Muscle of back (tissue), 11 donors: ENCODE results near the gene SH3BP4. TPM values are rescaled to one million over a fixed set of nuclear protein-coding genes. Genes with fewer than 3 reads are reported as not detected.

ENCODE experiments used
- DNase-seq, 3 donors: peaks; one replicate each; pipeline versions ENCODE4 v3.0.0 to v3.0.0-alpha.2; 2013
- polyA plus RNA-seq, 10 donors: library from polyadenylated mRNA; unstranded; fragments of 120-200 nt; gene quantifications; one replicate each; pipeline ENCODE4 v1.2.1, GENCODE V29; 2013; ENCODE audit not compliant: insufficient read length in 10 of 10

Gene SH3BP4
- polyA plus RNA-seq, 10 donors: 12.8 to 19.8 (median 16.7) TPM

DNA sequence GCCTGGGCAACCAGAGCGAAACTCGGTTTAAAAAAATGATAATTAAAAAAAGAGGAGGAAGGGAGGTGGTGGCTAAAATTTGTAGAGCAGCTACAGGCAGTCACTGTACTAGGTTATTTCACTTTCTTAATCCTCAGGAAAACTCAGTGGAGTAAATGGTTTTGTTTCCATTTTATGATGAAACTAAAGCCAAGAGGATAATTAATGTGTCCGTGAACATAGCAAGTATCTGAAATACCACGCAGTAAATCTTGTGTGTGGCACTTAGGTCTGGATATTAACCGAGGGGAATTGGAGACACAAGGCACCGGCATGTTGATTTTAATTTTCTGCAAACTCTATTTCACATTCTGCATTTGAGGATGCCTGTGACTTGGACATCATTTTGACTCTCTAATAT is 14.5 kb downstream of the SH3BP4 start:
- DNase-seq: no peak

DNA sequence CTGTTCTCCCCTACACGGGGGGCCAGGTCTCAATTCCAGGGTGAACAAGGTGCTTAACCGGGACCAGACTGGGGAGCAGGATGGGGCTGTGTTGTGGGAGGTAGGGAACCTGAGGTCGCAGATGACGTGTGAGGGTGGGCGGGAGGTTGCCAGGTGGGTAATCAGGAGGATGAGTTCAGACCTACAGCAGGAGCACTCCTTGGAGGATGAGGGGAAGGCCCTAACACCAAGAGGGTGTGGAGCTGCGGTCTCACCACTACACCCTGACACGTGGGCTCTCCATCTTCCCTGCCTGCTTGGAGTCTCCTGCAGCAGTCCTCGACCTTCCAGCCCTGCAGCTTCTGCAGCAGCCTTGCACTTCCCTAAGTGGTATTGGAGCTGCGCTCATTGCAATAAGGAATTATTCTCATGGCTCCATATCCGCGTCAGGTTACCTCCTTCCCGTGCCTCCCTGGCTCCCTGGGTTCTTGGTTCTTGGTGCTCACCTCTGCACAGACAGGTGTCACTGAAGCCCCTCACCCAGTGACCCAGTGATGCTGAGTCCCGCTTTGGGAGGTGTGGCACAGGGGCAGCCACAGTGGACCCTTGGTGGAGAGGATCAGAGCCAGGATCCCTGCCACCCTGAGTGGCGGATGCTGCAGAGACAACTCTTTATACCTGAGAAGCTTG is 15.5 kb downstream of the SH3BP4 start:
- DNase-seq: no peak

DNA sequence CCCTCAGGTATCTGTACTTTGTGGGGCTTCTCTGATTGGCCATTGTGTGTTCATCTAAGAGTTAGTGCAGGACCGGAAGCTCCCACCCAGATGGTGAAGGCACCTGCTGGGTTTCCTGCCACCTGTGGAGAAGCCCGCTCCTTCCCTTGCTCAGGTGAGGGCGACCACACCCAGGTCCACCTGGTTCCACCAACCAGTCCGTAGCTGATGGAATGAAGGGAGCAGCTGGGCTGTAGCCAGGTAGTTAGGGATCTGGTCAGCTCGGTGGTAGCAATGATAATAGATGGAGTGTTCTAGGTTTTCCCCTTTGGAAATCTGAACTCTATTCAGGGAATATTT is 16.0 kb downstream of the SH3BP4 start:
- no peak for DNase-seq

DNA sequence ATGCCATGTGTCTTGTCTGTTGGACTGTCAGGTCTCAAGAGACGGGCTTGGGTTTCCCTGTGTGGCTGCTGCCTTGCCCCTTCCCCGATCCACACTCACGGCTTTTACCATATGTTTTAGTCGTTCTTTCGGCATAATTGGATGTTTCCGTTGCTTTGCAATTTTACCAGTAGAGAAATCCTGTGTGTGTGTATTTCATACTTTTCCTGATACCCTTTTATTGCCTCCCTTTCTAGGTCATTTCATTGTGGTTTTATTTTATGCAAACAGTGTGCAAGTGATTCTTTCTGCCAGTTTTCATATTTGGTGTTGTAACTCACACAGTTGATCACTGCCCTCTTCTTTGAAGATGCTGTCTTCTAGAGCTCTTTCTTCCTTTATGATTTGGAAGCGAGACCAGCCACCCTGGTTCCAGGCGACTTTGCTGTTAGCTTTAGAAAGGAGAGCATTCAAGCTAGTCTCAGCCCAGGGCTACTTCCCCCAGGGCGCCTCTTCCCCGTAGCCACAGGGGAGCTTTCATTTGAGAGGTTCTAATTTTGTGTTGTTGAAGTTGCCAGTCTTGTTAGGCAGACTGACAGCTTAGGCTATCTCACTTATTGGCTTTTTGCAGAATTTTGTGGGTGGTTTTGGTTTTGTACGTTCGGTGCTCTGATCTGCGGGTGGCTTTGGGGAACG is 17.0 kb downstream of the SH3BP4 start:
- peak in 1 of 3 donors; percentile 44 for DNase-seq

DNA sequence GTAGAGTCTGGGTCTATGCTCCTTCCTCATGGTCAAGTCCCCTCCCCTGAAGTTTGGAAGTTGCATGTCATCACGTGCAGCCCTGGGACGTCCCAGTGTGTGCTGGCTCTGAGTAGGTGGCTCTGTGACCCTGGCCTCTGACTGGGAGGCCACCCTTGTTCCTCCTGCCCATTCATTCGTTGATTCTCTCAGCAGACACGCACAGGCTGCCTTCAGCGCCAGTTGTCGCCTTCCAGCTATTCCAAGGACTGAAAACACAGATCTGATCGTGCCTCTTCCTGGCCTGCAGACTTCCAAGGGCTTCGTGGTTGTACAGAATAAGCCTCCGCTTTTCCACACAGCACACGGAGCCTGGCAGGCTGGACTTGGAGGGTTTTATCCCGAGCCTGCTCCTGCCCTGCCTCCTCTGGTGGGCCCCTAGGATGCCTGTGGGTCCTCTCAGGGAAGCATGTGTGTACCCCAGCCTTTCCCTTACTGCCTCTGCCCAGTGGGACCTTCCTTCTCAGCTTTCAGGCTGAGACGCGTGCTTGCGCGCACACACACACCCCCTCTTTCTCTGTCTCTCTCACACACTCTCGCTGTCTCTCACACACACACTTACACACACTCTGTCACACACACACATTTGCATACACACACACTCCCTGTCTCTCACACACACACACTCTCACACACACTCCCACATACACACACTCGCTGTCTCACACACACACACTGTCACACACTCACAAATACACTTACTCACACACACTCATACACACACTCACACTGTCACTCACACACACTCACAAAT is 17.7 kb downstream of the SH3BP4 start:
- DNase-seq: peak in 1 of 3 donors; percentile 76

DNA sequence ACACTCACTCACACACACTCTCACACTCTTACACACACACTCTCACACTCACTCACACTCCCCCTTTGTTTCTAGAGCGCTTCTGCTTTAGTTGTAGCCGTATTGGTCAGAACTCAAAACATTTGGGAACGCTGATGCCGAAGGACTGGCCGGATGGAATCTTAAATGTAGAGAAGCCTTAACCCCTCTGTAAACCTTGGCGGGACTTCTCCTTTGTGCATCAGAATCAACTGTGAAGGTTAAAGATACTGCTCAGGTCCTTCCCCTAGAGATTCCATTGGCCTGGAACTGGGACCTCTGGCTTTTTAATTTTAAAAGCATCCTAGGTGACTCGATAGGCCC is 18.3 kb downstream of the SH3BP4 start:
- no peak for DNase-seq

DNA sequence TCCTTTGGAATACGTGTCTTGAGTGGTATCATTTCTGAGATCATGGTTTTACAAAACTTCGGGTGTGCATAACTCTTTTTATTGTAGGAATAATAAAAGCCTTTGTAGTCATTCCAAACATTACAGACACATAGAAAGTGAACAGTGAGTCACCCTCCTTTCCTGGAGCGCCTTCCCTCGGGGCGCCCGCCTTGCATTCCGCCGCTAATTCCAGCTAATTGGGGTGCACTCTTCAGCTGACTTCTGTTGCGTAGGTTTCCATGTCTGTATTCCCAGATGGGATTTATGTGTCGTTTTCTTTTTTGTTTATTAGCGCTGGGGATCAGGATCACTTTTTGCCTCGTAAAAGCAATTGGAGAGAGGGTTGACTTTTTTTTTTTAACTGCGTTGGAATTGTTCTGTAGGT is 18.7 kb downstream of the SH3BP4 start:
- DNase-seq: no peak

DNA sequence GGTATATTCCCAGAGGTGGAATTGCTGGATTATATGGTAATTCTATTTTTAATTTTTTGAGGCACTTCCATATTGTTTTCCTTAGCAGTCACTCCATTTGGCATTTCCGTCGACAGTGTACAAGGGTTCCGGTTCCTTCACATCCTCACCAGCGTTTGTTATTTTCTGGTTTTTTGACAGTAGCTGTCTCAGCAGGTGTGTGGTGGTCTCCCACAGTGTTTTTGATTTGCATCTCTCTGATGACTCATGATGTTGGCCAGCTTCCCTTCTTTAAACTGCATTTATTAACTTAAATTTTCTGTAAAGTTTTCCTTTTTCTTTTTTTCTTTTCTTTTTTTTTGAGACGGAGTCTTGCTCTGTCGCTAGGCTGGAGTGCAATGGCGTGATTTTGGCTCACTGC is 19.7 kb downstream of the SH3BP4 start:
- DNase-seq: no peak

DNA sequence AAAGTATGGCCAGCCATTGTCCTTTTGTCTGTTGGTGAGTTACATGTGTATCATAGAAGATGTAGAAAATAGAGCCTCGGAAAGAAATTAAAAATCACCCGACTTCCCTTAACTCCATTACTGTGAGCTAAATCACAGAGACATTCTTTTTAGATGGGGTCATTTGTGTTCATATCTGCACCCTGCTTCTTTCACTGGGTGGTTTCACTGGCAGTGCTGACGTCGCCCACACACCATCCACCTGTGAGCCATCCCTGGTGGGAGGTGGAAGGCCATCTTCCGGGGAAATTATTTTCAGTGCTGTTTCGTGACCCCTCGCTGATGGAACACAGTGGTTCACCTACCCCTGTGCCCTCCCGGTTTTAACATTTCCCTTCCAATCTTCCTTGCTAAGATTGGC is 21.2 kb downstream of the SH3BP4 start:
- DNase-seq: no peak

DNA sequence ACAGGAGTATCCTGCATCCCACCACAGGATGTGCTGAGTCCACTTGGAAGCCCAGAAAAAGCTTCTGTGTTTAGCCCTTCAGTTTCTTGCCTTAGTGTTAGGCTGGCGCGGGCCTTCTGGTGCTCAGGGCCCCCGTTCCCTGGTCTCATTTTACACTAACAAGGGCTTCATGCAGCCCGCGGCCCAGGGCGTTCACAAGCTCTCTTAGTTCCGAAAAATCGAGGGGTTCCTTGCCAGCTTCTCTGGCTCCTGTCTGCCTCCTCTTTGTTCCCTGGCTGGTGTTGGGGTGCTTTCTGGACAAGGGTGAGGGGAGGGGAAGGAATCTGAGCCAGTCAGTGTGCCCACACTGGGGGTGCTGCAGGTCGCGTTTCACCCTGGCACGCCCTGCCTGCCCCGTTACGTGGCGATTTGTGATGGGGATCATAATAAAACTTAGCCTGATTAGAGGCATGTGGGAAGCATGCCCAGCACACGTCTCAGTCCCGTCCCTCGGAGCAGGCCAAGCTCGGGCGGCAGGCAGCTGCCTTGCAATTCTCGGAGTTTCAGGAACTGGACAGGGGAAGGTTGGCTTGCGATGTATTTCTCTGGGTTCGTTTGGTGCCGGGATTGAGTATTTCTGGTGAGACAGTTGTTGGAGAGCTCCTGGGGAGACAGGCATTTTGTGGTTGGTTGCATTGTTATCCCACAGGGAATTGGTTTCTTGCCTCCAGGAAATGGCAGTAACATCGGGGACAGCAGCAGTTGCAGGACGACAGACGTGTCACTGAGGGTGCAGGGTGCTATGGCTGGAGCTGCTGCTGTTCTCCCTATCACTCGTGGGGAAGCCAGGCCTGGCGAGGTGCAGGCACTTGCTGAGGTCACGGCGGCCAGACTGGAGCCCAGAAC is 22.9 kb downstream of the SH3BP4 start:
- peak in 1 of 3 donors; percentile 62 for DNase-seq

DNA sequence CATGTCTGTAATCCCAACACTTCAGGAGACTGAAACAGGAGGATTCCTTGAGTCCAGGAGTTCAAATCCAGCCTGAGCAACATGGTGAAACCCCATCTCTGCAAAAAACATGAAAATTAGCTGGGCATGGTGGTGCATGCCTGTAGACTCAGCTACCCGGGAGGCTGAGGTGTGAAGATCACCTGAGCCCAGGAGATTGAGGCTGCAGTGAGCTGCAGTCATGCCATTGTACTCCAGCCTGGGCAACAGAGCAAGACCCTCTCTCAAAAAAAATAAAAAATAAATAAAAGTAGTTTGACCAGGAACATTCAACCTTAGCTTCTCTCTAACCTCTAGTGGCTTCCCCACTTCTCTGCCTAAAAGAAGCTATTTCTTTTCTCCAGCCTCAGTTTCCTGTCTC is 23.8 kb downstream of the SH3BP4 start:
- DNase-seq: no peak

DNA sequence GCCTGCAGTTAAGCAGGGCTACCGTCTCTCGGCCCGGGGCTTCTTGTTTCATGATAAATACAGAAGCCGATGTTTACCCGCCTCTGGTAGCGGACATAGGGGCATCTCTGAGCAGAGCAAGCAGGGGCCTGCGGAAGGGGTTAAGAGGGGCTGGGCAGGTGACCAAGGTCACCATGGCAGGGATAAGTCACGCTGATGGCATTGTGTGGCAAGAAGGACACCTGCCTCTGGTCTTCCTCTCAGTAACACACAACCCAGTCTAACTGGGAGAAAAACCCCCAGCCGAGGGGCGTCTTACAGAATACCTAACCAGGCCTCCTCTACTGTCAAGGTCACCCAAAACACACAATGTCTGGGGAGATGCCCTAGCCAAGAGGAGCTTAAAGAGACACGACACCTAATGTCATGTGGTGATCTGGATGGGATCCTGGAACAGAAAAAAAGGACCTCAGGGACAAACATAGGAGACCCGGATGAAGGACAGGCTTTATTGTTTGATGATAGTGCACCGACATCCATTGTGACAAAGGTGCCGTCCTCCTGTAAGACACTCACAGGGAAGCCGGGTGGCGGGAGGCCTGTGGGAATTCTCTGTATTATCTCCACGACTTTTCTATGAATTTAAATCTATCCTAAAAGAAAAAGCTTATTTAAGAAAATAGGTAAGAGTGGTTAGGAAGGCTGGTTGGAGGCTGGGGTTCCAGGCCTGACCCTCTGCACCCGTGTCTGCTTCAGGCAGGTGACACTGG is 24.8 kb downstream of the SH3BP4 start:
- no peak for DNase-seq

DNA sequence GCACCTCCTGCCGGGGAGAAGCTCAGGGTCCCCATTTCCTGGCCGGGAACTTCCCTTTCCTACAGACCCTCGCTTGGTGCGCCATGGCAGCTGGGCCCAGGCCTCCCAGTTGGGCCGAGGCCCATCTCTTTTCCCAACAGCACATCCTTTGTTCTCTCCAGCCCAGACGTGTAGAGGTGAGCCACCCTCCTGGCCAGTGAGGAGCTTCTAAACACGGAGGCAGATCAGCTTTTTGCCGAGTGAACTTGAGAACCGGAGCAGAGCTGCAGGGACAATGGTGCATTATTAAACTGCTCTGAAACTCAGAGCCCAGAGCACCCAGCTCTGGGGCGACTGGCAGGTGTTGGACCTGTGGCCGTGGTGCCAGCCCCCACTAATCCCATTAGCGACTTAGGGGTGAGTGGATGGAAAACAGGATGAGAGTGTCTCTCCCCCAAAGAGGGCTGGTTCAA is 25.4 kb downstream of the SH3BP4 start:
- no peak for DNase-seq

DNA sequence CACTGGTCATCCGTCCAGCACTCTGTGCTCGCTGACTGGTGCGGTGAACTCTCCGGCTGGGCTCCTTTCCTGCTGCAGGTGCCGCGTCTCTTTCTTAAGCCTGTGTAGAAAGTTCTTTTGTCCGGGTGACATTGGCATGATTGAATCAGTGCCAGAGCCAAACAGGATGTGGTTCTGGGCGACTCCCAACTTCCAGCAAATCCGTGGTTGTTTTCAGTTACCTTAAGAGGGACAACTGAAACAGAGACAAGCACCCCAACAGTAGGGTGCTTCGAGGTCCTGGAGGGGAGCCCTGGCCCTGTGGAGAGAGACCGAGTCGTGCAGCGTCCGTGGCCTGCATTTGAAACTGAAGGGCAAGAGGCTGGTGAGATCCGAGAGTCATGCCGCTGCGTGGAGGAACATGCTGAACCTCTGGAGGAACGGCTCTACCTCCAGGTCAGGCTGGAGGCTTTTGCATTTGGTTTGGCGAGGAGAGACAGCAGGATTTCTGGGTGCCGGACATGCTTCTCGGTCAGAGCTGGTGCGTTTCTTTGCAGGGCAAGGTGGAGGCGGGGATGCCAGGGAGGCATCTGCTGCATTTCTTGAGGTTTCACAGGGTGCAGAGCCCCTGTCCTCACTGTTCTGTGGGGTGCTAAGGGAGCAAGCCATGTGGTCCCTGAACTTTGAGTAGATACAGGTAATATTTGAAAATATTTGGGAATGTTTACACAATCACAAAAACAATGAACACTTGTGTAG is 26.8 kb downstream of the SH3BP4 start:
- no peak for DNase-seq

DNA sequence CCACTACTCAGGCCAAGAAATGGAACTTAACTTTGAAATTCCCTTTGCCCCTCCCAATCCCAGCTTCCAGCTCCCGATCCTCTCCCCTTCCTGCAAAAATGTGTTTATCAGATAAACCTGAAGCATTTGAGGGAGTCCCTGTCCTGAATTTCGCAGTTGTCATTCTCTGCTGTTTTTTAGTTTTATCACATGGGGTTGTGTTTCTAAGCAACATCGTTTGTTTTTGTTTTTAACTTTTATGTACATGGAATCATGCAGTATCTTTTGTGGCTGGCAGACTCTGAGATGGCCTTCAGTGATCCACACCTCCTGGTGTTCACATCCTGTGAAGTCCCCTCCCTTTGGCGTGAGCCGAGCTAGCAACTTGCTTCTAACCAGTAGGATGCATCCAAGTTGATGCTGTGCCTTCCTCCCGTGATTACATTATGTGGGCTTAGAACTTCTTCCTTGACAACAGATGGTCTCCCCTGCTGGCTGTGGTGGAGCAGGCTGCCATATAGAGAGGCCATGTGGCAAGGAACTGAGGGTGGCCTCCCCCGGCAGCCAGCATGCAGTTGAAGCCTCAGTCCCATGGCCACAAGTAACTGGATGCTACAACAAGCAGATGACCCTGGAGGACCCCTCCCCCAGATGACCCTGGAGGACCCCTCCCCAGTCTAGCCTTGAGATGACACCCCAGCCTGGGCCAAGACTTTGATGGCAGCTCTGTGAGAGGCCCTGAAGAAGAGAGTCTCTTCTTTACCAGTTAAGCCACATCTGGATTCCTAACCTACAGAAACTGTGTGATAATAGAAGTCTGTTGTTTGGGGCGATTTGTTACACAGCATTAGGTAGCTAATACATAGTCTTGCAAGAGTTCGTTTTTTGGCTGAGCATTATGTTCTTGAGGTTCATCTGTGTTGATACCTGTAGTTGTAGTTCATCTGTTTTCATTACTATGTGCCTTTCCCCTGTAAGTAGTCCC is 27.7 kb downstream of the SH3BP4 start:
- DNase-seq: no peak

DNA sequence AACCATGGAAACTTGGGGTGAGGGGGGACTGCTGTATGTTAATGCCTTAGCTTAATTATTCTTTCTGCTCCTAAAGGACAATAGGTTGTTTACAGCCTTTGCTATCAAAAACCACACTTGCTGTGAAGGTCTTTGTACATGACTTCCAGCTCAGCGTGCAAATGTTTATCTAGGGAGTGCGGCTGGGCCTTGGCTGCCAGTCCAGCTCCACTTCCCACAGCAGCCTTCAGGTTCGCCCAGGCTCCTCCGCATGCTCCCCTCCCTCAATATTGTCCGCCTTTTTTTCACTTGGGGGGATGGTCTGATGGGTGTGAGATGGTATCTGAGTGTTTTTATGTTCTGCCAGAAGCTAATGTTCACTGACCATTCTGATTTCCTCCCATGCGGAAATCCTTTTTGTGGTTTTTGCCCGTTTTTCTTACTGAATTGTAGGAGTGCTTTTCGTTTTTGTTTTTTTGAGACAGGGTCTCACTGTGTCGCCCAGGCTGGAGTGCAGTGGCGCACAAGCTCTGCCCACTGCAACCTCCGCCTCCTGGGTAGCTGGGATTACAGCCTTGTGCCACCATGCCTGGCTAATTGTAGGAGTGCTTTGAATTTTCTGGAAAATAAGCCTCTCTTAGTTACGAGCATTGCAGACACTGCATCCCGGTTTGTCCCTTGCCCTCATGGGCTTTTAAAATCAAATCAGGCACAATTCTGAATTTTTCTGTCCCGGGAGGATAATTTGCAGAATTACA is 28.8 kb downstream of the SH3BP4 start:
- no peak for DNase-seq

DNA sequence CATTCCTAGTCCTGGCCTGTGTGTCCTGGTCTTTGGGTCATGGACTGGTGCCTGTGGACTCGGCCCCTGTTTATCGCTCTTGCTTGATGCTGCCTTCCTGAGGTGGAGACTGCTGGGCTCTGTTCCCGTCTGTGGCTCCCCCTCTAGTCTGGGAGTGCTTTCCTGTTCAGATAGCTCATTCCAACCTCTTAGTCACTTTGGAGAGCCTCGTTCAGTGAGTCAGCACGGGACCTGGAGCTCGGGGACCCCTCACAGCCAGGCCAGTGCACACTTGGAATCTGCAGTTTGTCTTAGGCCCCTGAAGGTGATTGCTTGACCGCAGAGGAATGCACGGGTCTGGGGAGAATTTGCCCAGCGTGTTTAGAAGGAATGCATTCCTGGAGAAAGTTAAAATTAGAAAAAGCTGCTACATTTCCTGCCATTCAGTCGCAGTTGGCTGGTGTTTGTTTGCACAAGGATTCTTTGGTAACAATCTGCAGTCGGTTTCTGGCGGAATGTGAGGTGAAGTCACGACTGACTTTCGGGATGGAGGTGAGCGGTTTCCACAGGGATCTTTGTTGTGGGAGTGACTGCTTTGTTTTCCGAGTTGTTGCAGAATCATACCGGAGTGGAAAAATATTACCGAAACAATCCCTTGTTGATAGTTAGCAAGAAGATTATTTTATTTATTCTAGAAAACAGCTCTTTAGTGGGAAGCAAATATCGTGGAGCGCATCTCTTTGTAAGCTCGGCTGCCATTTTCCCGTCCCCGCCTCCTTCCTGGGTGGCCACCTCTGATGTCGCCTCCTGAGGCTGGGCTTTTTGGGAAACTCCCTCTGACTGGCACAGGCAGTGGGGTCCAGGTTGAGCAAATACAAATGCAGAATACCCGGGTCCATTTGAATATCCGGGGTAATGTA is 29.6 kb downstream of the SH3BP4 start:
- peak; percentile 80 to 99 (median 89) for DNase-seq
